ENCODE measurements around the gene SERINC3. TPM values are rescaled to one million over a fixed set of nuclear protein-coding genes. Genes with fewer than 3 reads are reported as not detected.

SERINC3 gene
- total RNA-seq, 1 donor from 2014 or later, result 82.0 TPM

- intact Hi-C loops (cut with micrococcal nuclease), result no loop called here
Measured at GRCh38 chr20:44467289-44467883, 54.5 kb downstream of the SERINC3 start.

- intact Hi-C loops (cut with micrococcal nuclease), result no loop called here
Measured at GRCh38 chr20:44465001-44465560, 56.8 kb downstream of the SERINC3 start.

DNA sequence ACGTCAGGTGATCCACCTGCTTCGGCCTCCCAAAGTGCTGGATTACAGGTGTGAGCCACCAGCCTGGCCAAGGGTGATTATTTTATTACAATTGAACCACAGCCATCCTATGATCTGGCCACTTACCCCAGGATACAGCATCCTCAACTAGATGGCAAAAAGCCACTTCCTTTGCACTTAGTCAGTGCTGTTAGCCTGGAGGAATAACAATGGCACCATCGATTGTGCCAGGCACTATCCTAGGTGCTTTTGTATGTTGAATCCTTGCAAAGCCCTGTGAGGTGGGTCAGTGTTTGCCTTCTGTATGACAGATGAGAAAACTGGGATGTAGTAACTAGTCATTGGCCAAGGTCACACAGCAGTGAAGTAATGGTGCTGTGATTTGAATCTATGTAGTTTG is 57.4 kb downstream of the SERINC3 start:
- intact Hi-C loops (cut with micrococcal nuclease), result no loop called here

DNA sequence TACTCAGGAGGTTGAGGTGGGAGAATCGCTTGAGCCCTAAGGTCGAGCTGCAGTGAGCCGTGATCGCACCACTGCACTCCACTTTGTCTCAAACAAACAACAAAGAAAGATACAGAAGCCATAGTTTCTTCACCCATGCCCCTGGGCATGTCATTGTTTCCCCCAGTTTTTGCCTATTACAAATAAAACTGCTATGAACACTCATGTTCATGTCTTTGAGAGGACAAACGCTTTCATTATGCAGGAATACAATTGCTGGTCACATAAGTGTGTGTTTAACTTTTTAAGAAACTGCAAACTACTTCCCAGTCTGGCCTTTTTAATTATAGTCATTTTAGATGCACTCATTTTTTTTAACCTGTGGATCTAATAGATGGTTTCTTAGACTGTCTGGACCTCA is 58.4 kb downstream of the SERINC3 start:
- intact Hi-C loops (cut with micrococcal nuclease), result no loop called here

DNA sequence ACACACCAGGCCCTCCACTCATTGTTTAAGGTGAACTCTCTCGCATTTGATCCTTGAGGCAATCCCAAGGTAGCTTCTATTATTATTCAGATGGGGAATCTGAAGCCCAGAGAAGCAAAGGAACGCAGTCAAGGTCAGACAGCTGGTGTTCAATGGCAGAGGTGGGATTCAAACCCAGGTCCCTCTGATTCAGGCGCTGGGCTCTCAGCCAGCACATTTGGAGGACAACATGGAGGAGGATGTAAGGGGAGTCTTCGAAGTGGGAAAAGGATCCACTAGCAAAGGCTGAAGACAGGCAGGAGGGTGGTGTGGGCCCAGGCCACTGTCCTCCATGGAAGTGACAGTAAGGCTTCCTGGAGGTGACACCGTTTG is 60.1 kb downstream of the SERINC3 start:
- intact Hi-C loops (cut with micrococcal nuclease), result loop anchor here (1.0 kb wide), 1 partner anchor 73 kb away; no protein-coding TSS in a partner anchor

DNA sequence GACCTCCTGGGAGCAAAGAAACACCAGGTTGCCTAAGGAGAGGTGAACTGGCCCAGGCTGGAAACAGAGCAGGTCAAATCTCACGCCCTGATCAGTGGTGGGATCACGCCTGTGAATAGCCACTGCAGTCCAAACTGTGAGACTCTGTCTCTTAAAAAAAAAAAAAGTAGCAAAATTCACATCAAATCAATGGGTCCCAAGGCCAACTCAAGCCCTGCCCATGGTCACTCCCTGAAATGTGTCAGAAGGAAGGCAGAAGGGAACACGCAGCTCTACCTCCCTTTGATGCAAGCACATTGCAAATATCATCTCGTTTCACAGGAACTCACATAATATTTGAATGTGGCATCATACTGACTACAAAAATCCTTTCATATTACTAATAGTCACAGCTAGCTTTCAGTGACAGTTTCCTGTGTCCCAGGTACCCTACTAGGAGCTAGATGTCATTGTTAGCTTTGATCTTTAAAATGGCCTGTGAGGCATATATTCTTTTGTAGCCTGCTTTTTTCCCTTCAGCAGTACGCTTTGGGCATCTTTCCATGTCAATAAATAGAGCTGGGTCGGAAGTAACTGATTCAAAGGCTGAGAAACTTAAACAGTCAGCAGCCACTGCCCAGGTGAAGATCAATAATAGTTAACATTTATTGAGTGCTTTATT is 60.6 kb downstream of the SERINC3 start:
- intact Hi-C loops (cut with micrococcal nuclease), result loop anchor here (1.0 kb wide), 1 partner anchor 73 kb away; no protein-coding TSS in a partner anchor

DNA sequence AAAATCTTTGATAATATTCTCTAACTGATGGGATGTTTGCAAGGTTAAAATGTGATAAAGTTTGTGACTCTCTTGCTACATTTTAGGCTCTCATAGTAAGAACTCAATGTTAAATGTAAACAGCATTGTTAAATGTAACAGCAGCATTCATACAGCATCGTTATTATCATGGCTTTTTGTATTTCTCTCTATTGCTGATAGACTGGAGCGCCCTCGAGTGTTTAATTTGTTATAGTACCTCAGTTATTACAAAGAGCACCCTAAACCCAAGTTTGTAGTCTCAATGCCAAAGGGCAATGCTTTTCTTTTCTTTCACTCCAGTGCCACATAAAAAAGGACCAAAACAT is 61.1 kb downstream of the SERINC3 start:
- intact Hi-C loops (cut with micrococcal nuclease), result loop anchor here (1.0 kb wide), 2 partner anchors 72 to 243 kb away; no protein-coding TSS in a partner anchor

- intact Hi-C loops (cut with micrococcal nuclease), result no loop called here
Measured at GRCh38 chr20:44459271-44459670, 62.6 kb downstream of the SERINC3 start.

DNA sequence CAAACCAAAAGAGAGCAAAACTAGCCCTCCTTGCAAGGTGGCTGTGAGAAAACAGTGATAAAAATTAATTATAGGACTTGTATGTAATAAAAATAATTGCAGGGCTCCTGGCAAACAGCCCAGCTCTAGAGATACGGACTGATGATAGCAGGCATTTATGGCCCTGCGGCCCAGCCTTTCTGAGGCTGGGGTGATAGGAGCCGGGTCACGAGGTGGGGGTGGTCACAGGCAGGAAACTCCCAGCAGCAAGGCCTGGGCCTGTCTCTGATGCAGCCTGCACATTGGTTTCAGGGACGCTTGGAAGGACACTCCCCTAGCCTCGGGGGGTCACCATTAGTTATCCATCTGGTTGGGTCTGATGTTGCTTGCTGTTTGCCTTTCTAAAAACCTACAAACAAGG is 64.9 kb downstream of the SERINC3 start:
- intact Hi-C loops (cut with micrococcal nuclease), result no loop called here

DNA sequence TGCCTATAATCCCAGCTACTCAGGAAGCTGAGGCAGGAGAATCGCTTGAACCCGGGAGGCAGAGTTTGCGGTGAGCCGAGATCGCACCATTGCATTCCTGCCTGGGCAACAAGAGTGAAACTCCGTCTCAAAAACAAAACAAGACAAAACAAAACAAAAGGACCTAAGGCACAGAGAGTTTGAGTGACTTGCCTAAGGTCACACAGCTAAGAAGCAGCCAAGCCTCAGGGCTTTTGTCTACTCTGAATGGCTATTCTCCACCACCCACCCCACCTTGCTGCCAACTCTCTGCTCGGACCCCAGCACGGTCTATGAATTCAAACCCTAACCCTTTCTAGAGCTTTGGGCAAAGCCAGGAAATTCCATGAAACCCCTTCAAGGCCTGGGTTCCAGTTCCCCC is 65.3 kb downstream of the SERINC3 start:
- intact Hi-C loops (cut with micrococcal nuclease), result no loop called here

GRCh38 chr20:44455126-44455525 is 66.7 kb downstream of the SERINC3 start:
- intact Hi-C loops (cut with micrococcal nuclease), result no loop called here

DNA sequence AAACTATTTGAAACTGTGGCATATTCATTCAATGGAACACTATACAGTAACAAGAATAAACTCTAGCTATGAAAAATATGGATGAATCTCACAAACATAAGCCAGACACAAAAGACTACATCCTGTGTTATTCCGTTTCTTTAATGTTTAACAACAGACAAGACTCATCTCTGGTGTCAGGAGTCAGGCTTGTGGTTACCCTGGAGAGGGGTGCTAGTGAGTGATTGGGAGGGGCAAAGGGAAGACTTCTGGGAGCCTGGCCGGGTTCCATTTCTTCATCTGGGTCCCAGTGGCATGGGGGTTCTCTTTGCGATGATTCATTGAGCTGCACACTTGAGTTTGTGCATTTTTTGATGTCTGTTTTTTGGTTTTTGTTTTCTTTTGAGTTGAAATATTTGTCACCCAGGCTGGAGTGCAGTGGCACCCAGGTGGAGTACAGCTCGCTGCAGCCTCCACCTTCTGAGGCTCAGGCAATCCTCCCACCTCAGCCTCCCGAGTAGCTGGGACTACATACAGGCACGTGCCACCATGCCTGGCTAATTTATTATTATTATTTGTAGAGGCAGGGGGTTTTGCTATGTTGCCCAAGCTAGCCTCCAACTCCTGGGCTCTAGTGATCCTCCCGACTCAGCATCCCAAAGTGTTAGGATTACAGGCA is 67.4 kb downstream of the SERINC3 start:
- intact Hi-C loops (cut with micrococcal nuclease), result no loop called here

DNA sequence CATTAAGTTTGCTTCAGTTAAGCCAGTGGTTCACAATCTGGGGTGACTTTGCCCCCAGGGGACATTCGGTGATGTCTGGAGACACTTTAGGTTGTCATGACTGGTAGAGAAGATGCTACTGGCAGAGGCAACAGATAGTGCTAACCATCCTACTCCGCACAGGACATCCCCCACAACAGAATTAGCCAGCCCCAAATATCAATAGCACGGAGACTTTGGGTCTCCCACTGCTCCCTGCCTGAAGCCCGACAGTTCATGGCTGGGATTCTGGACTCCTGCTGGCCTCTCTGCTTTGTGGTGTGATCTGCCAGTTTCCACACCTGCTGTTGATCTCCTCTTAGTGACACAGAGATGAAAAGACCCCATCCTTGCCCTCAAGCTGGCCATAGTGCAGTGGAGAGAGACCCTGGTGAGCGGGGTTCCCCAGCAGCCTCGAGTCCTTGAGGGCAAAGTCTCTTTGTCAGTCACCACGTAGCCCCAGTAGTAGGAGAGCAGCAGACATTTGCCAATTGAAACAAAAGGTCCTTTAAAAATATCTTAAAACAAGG is 70.9 kb downstream of the SERINC3 start:
- intact Hi-C loops (cut with micrococcal nuclease), result no loop called here

DNA sequence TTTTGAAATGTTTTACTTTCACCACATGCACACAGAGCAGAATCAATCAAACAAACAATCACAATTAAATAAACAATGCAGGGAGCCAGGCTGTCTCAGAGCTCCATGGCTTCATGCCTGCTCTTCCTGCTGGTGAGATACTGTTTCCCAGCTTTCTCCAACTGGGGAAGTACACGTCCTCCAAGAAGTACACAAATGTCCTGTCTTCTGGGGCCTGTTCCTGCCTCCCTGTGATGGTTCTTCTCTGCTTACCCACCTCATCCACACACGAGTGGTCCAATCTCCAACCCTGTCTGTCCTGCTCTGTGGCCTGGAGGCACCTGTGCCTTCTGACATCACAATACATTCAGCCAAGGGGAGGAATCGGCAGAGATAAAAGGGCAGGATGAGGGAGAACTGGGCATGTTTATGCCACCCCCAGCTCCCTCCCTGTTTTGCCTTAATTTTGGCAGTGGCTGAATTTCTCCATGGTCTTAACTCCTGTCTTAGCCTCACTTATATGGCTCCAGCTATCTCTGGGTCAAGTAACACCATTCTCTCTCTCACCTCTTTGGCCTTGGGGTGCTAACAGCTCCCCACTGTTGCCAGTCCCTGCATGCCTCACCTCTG is 71.5 kb downstream of the SERINC3 start:
- intact Hi-C loops (cut with micrococcal nuclease), result no loop called here

GRCh38 chr20:44449864-44450263 is 72.0 kb downstream of the SERINC3 start:
- intact Hi-C loops (cut with micrococcal nuclease), result no loop called here

- intact Hi-C loops (cut with micrococcal nuclease), result no loop called here
Measured at GRCh38 chr20:44448753-44449546, 72.9 kb downstream of the SERINC3 start.

GRCh38 chr20:44447827-44448419 is 73.9 kb downstream of the SERINC3 start:
- intact Hi-C loops (cut with micrococcal nuclease), result no loop called here

All from T-helper 1 cell treated with Interleukin-12 subunit alpha and Interleukin-12 subunit beta and Interleukin-4 antibody, amounts not matched to agents 30 ng/mL and 1 ng/mL, for 36 hours (primary cell).